Peyer's patch (tissue), 4 donors: ENCODE data around the gene DEPDC4. TPM values are rescaled to one million over a fixed set of nuclear protein-coding genes. Genes with fewer than 3 reads are reported as not detected.

Source experiments
- DNase-seq, 3 donors: peaks; one replicate each; pipeline ENCODE4 v3.0.0-alpha.2; 2017 to 2019
- H3K27ac ChIP-seq, 4 donors: fragments of 200-600 bp; sonication (generic); one replicate each; pipeline ENCODE4 v1.5.1; 2016 to 2019
- H3K27me3 ChIP-seq, 2 donors: fragments of 200-600 bp; sonication (generic); one replicate each; pipeline ENCODE4 v1.5.1; 2019
- H3K36me3 ChIP-seq, 3 donors: fragments of 200-600 bp; sonication (generic); one replicate each; pipeline ENCODE4 v1.5.1; 2016 to 2019
- H3K4me1 ChIP-seq, 4 donors: fragments of 200-600 bp; sonication (generic); one replicate each; pipeline ENCODE4 v1.5.1; 2016 to 2019
- H3K4me3 ChIP-seq, 4 donors: fragments of 200-600 bp; sonication (generic); 1 replicate in 3 of 4; 2 replicates in 1 of 4; pipeline ENCODE4 v1.5.1; 2016 to 2019; ENCODE audit warnings: mild to moderate bottlenecking in 1 of 4
- H3K9me3 ChIP-seq, 4 donors: fragments of 200-600 bp; sonication (generic); one replicate each; pipeline ENCODE4 v1.5.1; 2016 to 2019; ENCODE audit warnings: mild to moderate bottlenecking in 1 of 4
- POLR2A ChIP-seq, 2 donors: fragments of 450-650 bp; IDR thresholded peaks; one replicate each; pipeline ENCODE4 v1.5.1; 2017; ENCODE audit warnings: antibody characterized with exemption in 2 of 2, mild to moderate bottlenecking in 2 of 2, moderate library complexity in 2 of 2
- total RNA-seq, 4 donors: library from RNA; depleted of rRNA; stranded (reverse); fragments of >200 nt; gene quantifications; one replicate each; pipeline ENCODE4 v1.1.0, GENCODE V29; 2016
- TF ChIP-seq, protein P1 (sequence below), 6 experiments: fragments of 450-650 bp in 4 of 6; fragments of 200-600 bp in 2 of 6; sonication (generic) in 1 of 6; IDR thresholded peaks; one replicate each; pipeline ENCODE4 v1.5.1; 2017 to 2019; ENCODE audit warnings: antibody characterized with exemption in 6 of 6, mild to moderate bottlenecking in 3 of 6, moderate library complexity in 1 of 6

DEPDC4 gene
- total RNA-seq, 4 donors from 2014 or later = 1.4 to 2.0 TPM; not detected in 2

DNA sequence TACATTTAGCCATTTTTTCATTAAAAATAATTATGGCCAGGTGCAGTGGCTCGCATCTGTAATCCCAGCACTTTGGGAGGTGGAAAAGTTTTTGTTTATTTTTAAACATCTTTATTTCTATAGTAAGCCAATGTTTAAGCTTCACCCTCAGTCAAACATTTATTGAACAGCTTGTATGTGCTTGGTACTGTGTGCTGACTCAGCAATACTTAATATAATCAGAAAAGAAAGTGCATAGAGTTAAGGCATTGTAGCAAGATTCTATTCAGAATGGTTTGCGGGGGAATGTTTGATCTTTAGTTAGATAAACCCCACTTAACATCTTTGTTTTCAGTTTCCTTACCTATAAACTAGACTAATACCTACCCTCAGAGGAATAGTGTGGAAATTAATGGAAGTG, 55.2 kb downstream of the DEPDC4 start:
- H3K9me3 ChIP-seq = no peaks in the 10 kb centered on the region
- DNase-seq = no peak
- no peaks in the 10 kb centered on the region for H3K4me1 ChIP-seq
- no peaks in the 10 kb centered on the region for H3K27me3 ChIP-seq
- no peak overlapping the region for H3K4me3 ChIP-seq
- TF ChIP-seq, protein P1, sequence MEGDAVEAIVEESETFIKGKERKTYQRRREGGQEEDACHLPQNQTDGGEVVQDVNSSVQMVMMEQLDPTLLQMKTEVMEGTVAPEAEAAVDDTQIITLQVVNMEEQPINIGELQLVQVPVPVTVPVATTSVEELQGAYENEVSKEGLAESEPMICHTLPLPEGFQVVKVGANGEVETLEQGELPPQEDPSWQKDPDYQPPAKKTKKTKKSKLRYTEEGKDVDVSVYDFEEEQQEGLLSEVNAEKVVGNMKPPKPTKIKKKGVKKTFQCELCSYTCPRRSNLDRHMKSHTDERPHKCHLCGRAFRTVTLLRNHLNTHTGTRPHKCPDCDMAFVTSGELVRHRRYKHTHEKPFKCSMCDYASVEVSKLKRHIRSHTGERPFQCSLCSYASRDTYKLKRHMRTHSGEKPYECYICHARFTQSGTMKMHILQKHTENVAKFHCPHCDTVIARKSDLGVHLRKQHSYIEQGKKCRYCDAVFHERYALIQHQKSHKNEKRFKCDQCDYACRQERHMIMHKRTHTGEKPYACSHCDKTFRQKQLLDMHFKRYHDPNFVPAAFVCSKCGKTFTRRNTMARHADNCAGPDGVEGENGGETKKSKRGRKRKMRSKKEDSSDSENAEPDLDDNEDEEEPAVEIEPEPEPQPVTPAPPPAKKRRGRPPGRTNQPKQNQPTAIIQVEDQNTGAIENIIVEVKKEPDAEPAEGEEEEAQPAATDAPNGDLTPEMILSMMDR (IDR thresholded peaks at IDR 0.05) = no peak
- no peak for TF ChIP-seq POLR2A (IDR thresholded peaks at IDR 0.05)
- no peak overlapping the region for H3K27ac ChIP-seq
- peaks cover 0 to 68% (median 0%) of the 10 kb centered on the region in 3 donors for H3K36me3 ChIP-seq

DNA sequence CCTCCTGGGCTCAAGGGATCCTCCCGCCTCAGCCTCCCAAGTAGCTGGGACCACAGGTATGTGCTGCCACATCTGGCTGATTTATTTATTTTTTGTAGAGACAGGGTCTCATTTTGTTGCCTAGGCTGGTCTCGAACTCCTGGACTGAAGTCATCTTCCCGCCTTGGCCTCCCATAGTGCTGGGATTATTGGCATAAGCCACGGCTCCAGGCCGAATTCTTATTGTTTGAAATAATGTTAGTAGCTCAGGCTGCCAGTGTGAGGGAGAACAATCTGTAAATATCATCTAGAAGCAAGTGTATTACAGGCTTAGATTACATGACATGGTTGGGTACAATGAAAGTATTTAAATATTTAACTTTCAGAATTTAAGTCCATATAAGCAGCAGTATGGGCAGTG, 58.0 kb downstream of the DEPDC4 start:
- no peak overlapping the region for H3K4me3 ChIP-seq
- DNase-seq = no peak
- no peak overlapping the region for H3K27ac ChIP-seq
- no peaks in the 10 kb centered on the region for H3K4me1 ChIP-seq
- no peaks in the 10 kb centered on the region for H3K27me3 ChIP-seq
- H3K9me3 ChIP-seq = no peaks in the 10 kb centered on the region
- TF ChIP-seq, protein P1 (IDR thresholded peaks at IDR 0.05) = no peak
- no peak for TF ChIP-seq POLR2A (IDR thresholded peaks at IDR 0.05)
- H3K36me3 ChIP-seq = peaks cover 0 to 74% (median 0%) of the 10 kb centered on the region in 3 donors

DNA sequence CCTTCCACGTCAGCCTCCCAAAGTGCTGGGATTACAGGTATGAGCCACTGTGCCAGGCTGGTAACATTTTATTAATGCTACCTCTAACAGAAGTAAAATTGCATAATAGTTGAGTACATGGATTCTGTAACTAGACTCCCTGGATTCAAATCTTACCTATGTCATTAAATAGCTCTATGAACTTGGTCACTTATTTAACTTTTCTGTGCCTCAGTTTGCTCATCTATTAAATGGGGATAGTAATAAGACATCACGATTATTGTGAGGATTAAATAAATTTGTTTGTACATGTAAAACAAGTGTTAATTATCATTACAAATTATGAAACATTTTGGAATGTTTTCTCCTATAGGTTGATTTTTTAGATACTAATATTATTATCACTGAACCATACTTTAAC, 59.6 kb downstream of the DEPDC4 start:
- Histone ChIP-seq H3K4me3 (no peak overlapping the region), H3K27me3 (no peaks in the 10 kb centered on the region), H3K4me1 (peaks cover 0 to 8% (median 0%) of the 10 kb centered on the region in 4 donors), H3K36me3 (peaks cover 0 to 60% (median 0%) of the 10 kb centered on the region in 3 donors), H3K9me3 (no peaks in the 10 kb centered on the region), H3K27ac (no peak overlapping the region)
- TF ChIP-seq POLR2A (IDR thresholded peaks at IDR 0.05) = no peak
- TF ChIP-seq, protein P1 (IDR thresholded peaks at IDR 0.05) = no peak
- no peak for DNase-seq

DNA sequence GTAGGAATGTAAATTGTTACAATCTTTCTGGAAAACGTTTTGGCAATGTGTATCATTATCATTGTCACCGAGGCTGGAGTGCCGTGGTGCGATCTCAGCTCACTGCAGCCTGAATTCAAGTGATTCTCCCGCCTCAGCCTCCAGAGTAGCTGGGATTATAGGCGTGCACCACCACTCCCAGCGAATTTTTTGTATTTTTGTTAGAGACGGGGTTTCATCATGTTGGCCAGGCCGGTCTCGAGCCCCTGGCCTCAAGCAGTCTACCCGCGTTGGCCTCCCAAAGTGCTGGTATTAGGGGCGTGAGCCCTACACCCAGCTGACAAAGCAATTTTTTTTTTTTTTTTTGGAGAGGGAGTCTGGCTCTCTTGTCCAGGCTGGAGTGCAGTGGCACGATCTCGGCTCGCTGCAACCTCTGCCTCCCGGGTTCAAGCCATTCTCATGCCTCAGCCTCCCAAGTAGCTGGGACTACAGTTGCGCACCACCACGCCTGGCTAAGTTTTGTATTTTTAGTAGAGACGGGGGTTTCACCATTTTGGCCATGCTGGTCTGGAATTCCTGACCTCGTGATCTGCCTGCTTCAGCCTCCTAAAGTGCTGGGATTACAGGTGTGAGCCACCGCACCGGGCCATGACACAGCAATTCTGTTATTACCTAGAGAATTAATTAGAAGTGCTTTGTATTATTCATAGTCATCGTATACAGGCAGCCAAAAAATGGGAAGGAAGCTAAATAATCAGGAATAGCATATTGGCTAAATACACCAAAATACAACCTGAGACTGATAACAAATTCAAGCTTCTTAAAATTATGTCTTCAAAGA, 65.1 kb downstream of the DEPDC4 start:
- Histone ChIP-seq H3K27ac (no peak overlapping the region), H3K4me3 (peak overlapping the region in 3 of 4 donors; percentile 73 to 95 (median 90)), H3K9me3 (no peaks in the 10 kb centered on the region), H3K4me1 (peaks cover 0 to 24% (median 3%) of the 10 kb centered on the region in 4 donors), H3K27me3 (no peaks in the 10 kb centered on the region), H3K36me3 (peaks cover 0 to 7% (median 0%) of the 10 kb centered on the region in 3 donors)
- no peak for DNase-seq
- TF ChIP-seq POLR2A (IDR thresholded peaks at IDR 0.05) = no peak
- TF ChIP-seq, protein P1 (IDR thresholded peaks at IDR 0.05) = no peak

DNA sequence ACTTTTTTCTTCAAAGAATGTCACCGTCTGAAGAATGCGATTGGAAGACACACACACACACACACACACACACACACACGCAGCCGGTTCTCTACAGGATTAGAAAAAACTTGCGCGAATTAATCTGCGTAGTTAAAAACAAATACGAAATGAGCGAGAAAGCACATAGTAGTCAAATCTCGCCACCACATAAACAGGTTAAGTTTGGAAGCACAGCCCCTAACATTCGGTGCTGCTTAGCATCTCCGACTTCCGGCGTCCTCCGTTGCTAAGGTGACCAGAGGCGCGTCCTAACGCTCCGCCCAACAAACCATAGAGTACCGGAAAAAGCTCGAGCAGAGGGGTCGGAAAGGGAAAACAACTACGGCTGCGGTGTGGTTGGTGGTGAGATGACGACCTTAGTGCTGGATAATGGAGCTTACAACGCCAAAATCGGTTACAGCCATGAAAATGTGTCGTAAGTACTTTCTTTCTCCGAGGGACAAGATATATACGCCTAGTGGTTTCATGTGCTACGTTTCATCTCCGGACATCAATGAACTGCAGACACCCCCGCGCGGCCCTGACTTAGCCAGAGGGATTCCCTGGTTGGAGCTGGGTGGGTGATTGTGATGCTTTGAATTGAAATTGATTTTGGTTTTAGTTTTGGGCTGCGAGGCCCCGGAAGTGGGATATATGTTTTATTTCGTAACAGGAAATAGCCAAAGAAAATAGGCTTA, 66.3 kb downstream of the DEPDC4 start, which contains the start of gene ACTR6:
Gene ACTR6, plus strand, starts transcription at position 353 of the 719 bp plus-strand sequence. Its CDS starts 37 bp downstream, at position 390.
- peak within 1 kb of the TSS; percentile 73 to 95 (median 88) for H3K4me3 ChIP-seq
- peak within 1 kb of the TSS; percentile 81 to 87 (median 85) for H3K27ac ChIP-seq
- no peaks in the 10 kb centered on the region for H3K9me3 ChIP-seq
- DNase-seq = peak; percentile 94 to 99 (median 96)
- peaks cover 0 to 24% (median 3%) of the 10 kb centered on the region in 4 donors for H3K4me1 ChIP-seq
- H3K27me3 ChIP-seq = no peaks in the 10 kb centered on the region
- TF ChIP-seq POLR2A (IDR thresholded peaks at IDR 0.05) = peak; percentile 49 to 62
- TF ChIP-seq, protein P1 (IDR thresholded peaks at IDR 0.05) = peak in 1 of 6 experiments; percentile 21
- H3K36me3 ChIP-seq = no peaks in the 10 kb centered on the region
